Breast epithelium (tissue), 3 donors: ENCODE results near the gene AMD1.
A peak's percentile ranks its signal among the peaks of the same experiment; 100 is the strongest.

ENCODE experiments used
- CTCF ChIP-seq, 3 donors: fragments of 450-650 bp; IDR thresholded peaks; one replicate each; pipeline ENCODE4 v1.5.1; 2016 to 2017; ENCODE audit warnings: antibody characterized with exemption in 3 of 3, mild to moderate bottlenecking in 3 of 3, moderate library complexity in 3 of 3
- POLR2A ChIP-seq: fragments of 450-650 bp; IDR thresholded peaks from one replicate; pipeline ENCODE4 v1.6.1; 2016; ENCODE audit warnings: antibody characterized with exemption, mild to moderate bottlenecking, moderate library complexity

GRCh38 chr6:110876170-110876773, 1.7 kb downstream of the AMD1 start:
- TF ChIP-seq CTCF (IDR thresholded peaks at IDR 0.05) (no peak), POLR2A (peak; percentile 41)
